GM21786 (cell line): ENCODE results near the gene PKNOX2.

Source experiments
- ATAC-seq: cut with Tn5 transposase; IDR thresholded peaks from one replicate; pipeline ENCODE4 v1.9.1; 2021; ENCODE audit not compliant: unreplicated experiment

Gene PKNOX2

DNA sequence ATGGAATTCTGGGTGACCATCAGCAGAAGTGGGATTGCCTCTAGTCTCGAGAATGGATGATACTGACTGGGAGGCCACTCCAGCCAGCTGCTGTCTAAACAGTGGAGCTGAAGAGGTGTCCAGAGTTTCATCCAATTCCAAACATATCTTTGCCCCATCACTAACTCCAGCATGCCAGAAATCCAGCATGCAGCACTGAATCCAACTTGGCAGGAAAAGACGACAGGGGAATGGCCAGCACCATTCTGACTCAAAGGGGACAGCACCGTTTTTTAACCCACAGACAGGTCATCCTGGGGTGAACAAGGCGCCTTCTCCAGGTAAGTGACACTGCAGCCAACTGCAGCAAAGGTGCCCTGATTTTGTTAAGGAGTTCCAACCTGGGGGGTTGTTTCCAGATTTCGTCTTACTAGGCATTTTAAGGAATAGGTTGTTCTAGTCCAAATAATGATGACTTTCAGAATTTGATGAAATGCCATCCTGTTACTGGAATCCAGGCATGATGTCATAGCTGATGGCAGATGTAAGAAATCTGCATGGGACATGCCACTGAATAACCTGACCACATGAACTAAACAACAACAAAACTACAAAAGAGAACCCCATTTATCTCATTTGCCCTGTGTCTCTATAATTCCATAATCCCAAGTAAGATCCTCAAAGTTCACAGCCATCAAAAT is 299.2 kb downstream of the PKNOX2 start:
- no peak for ATAC-seq

DNA sequence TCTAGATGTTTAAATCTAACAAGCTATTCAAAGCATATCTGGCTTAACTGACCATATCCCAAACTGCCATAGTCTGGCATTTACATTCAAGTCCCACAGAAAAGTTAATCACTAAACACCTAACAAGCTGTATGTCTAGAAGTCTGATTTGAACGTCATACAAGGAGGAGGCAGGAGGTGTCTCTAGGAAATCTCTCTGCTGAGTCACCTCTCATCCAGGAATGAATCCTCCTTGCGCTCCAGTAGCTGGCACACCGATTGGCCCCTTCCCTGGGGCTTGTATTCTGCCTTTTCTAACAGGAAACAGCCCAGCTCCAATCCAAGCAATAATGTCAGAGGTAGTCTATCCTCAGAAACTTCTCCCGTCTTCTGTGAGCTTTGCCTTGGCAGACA is 299.7 kb downstream of the PKNOX2 start:
- ATAC-seq, result no peak

DNA sequence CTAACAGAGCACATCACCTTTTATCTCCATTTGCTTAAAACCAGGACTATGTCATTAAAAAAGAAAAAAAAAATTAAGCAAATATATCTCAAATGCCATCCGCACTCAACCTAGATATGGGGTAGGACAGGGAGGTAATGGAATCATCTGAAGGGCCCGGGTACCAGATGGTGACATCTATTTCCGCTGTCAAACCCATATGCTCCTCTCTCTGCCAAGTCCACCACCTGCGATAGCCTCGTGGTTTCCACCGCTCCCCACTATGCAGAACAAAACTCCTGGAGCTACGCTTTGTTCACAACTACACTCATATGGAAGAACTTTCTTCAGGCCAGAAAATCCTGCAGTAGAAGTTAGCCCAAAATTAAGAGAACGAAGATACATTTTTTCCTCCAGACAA is 300.1 kb downstream of the PKNOX2 start:
- no peak for ATAC-seq

DNA sequence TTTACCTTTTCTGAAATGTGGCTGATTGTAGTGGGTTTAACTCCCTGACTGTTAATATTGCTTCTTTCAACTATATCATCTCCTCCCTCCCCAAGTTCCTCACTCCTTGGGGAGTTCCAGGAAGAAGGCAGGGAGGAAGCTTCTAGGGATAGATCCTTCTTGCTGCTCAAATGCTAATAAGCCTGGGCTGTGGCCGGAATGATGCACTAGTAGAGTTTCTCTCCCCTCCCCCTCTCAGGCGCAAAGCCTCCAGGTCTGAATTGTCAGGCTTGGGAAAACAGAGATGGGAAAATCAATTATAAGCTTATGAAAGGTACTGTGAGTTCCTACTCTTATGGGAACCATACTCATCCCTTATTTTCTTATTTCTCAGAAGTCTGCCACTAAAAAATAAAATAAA is 300.7 kb downstream of the PKNOX2 start:
- no peak for ATAC-seq

DNA sequence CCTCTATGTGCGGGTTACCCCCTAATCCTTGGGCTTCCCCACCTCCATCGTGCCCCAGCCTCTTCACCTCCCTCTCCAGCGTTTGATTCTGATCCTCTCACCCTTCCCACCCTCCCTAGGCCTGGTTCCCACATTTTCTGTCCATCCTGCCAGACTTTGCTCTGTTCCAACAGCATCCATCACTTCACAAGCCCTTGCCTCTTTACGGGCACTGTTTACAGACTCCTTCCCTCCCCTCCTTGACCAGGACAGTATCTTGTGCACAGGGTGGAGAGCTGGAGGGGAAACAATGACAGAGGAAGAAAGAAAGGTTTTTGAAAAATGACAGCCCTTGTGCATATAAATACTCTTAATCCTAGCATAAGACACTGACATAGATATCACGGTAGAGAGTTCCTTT is 301.1 kb downstream of the PKNOX2 start:
- no peak for ATAC-seq

DNA sequence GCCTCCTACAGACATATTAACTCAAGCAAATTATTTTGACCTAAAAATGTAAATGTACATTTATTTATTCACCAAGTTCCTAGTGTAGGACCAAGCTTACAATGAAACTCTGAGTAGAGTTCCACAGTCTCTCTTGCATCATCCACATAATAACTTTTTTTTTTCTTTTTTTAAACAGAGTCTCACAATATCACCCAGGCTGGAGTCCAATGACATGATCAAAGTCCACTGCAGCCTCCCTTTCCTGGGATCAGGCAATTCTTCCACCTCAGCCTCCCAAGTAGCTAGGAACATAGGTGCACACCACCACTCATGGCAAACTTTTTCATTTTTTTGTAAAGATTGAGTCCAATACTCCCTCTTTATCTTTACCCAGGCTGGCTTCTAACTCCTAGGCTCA is 303.5 kb downstream of the PKNOX2 start:
- no peak for ATAC-seq

DNA sequence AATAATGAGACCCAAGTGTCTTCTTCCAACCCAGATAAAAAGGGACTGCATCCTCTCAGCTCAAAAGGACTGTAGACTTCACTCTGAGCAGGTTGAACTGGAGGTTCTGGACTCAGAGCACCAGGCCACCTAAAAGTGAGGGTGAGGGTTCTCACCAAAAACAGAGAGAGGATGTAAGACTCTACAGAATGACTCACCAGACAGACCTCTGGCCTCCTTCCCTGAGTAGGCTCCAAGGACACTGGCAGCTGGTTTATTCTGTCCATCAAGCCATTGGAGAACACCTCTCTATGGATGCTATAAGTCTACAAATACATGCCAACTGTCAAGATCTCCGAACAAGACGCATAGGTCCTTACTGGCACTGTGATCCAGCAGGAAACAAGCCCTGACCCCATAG is 304.3 kb downstream of the PKNOX2 start:
- no peak for ATAC-seq

DNA sequence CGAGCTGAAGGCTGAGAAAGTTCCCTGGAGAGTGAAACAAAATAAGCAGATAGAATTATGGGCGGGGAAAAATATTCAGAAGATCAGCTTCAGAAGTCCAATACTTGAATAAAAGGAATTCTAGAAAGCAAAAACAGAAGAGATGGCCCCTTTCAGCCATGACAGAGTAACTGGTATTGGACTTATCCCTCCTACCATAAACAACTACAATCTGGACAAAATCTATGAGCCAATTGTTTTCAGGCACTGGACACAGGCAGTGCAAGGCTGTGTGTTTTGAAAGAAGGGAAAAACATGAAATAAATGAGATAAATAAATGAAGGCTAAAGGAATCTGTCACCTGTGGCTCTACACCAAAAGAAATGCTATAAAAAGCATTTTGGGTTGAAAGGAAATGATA is 305.8 kb downstream of the PKNOX2 start:
- ATAC-seq, result no peak

DNA sequence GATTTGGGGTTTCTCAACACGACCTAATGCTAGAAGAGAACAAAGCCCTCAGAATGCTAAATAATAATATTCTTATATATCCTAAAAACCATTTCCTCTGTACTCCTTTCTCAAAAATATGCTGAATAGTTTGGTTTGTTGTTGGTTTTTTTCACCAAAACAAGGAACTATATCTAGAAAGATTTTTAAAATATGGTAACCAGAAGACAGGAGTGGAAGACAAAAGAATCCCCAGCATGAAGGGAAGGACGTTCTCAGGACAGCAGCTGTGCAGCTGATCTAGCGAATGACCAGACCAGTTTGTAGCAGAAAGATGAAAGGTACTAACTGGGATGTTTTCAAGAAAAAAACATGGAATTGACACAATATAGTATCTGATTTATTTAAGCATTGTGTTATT is 312.2 kb downstream of the PKNOX2 start:
- ATAC-seq, result no peak

DNA sequence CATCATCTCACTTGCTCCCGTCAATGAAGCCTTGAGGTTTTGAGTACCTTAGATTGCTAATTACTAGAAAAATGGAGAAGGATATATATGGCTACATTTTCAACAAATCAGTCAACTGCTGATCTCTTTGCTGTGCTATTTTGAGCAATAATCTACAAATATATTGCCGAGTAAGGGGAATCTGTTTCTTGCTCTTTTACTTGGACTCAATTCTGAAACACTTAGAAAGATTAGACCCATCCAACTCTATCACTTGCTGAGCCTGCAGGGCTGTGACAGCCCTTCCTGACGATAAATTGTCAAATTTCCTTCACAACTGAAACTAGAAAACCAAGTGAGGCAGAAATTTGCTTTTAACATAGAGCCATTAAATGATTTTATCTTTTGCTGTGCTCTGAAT is 314.6 kb downstream of the PKNOX2 start:
- no peak for ATAC-seq

DNA sequence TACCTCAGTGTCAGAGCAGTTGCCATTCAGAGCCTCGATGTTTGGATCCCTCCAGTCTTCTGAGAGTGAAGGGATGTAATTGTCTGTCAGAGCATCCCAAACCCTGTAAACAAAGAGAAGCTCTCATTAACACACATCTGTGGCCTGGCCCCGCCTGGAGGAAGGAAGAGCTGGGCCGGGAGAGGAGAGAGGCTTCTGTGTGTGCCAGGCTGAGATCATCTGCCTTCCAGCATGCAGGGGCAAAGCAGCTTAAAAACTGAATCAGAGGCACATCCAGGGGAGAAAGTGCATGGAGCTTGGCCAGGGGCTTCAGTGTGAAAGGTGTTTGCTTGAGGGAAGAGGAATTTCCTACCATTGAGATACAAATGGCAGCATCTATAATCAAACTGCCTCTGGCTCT is 317.0 kb downstream of the PKNOX2 start:
- no peak for ATAC-seq
